HG03571 (cell line): Measurements from ENCODE around the gene WNT3A.
A peak's percentile ranks its signal among the peaks of the same experiment; 100 is the strongest.

Source experiments
- ATAC-seq: cut with Tn5 transposase; IDR thresholded peaks from one replicate; pipeline ENCODE4 v1.9.1; 2021; ENCODE audit not compliant: unreplicated experiment

The WNT3A gene

GRCh38 chr1:228082918-228083870, 76.4 kb downstream of the WNT3A start:
- ATAC-seq, result peak; percentile 21

- no peak for ATAC-seq
Measured at GRCh38 chr1:228083871-228084278, 77.1 kb downstream of the WNT3A start.

GRCh38 chr1:228084325-228084724, 77.5 kb downstream of the WNT3A start:
- ATAC-seq, result no peak

GRCh38 chr1:228084797-228085196, 78.0 kb downstream of the WNT3A start:
- no peak for ATAC-seq

GRCh38 chr1:228085287-228085951, 78.6 kb downstream of the WNT3A start:
- ATAC-seq, result no peak

GRCh38 chr1:228087771-228088251, 81.0 kb downstream of the WNT3A start:
- ATAC-seq, result no peak

GRCh38 chr1:228088586-228089498, 82.0 kb downstream of the WNT3A start:
- ATAC-seq, result no peak

GRCh38 chr1:228089519-228090380, 83.0 kb downstream of the WNT3A start:
- ATAC-seq, result no peak

GRCh38 chr1:228090613-228091081, 83.8 kb downstream of the WNT3A start:
- no peak for ATAC-seq

- ATAC-seq, result no peak
Measured at GRCh38 chr1:228091084-228091483, 84.3 kb downstream of the WNT3A start.

GRCh38 chr1:228092342-228093049, 85.7 kb downstream of the WNT3A start:
- no peak for ATAC-seq

GRCh38 chr1:228093050-228093906, 86.5 kb downstream of the WNT3A start:
- ATAC-seq, result no peak

- ATAC-seq, result no peak
Measured at GRCh38 chr1:228094432-228095016, 87.7 kb downstream of the WNT3A start.

- ATAC-seq, result no peak
Measured at GRCh38 chr1:228095161-228095560, 88.4 kb downstream of the WNT3A start.

GRCh38 chr1:228095938-228096337, 89.1 kb downstream of the WNT3A start:
- ATAC-seq, result no peak

GRCh38 chr1:228096416-228097332, 89.9 kb downstream of the WNT3A start:
- no peak for ATAC-seq
